Erythroblast (primary cell): ENCODE measurements around the gene UBXN11.

Experiments
- GATA1 ChIP-seq: IDR thresholded peaks from 2 replicates; pipeline ENCODE4 v1.6.1; 2011; ENCODE audit warnings: low read depth, mild to moderate bottlenecking, control low read depth, low read length, moderate library complexity
- POLR2A ChIP-seq: IDR thresholded peaks from 2 replicates; pipeline ENCODE4 v1.6.1; 2011; ENCODE audit warnings: mild to moderate bottlenecking, low read length

DNA sequence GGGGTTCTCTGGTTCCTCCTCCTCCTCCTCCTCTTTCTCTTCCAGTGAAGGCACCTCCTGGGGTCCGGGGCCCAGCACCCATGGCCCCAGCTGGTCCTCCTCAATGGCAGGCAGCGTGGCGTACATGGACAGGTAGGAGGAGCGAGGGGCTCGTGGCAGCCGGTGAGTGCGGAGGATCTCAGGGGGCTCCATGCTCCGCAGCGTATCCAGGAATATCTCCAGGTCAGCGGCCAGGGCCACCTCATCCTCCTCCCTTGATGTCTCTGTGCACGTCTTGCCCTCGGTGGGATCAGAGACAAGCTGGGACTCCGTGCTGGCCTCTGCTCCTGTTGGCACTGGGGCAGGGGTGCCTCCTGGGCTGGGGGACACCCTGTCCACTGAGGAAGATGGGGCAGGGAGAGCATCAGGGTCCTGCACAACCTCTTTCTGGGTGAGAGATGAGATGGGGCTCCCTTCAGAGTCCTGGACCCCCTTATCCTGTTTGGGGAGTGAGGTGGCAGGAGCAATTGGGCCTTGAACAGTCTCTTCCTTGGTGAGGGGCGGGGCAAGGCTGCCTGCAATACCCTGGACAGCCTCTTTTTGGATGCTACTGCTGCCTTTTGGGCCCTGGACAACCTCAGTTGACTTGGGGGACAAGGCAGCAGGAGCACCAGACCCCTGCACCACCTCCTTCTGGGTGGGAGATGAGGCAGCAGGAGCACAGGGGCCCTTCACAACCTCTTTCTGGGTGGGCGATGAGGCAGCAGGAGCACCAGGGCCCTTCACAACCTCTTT, 37.9 kb upstream of the UBXN11 start:
- TF ChIP-seq POLR2A (no peak), GATA1 (no peak)
